Kasumi-1 (cell line): ENCODE data around the gene CAPN13.

Experiments used
- DNase-seq, 2 experiments: peaks; one replicate each; lab custom pipeline; 2025; lab: John Stamatoyannopoulos, UW

The CAPN13 gene

GRCh38 chr2:30786923-30787685, 20.1 kb downstream of the CAPN13 start:
- DNase-seq = no peak

DNA sequence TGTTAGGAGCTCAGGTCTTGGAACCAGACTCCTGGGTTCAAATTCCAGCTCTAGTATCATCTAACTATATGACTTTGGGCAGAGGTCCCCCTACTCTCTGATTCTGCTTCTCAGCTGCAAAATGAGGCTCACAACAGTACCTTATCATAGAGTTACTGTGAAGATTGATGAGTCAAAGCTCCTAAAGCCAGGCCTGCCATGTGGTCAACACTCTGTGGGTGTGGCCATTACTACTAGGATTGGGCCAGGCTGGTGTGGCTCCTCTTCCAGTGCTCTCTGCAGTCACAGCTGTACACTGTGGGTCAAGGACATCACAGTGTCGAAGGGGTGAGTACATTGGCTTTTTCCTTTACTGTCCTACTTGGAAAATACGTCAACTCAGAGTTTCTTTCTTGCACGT, 22.6 kb downstream of the CAPN13 start:
- no peak for DNase-seq

DNA sequence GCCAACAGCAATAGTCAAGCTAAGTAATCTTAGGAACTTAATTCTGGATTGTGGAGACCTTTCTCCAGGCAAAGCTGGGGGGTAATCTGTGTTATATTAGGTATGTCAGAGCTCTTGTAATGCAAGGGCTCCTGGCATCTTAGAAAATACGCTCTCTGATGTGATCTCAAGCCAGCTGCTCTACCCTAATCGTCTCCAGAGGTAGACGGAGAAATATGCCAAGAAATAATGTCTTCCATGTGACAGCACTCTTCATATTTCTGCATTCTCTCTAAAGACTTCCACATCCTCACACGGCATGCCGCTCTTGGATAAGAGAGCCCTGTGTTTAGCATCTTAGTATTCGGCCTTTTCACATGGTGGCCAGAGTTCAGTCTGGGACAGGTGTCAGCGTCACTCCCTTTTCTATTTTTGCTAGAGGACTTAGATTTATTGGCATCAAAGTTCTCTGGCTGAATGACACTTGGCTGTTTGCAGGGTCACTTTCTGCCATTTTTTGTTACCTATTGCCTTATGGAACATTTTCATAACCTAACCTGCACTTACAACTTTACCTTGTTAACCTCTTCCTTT, 25.2 kb downstream of the CAPN13 start:
- no peak for DNase-seq

DNA sequence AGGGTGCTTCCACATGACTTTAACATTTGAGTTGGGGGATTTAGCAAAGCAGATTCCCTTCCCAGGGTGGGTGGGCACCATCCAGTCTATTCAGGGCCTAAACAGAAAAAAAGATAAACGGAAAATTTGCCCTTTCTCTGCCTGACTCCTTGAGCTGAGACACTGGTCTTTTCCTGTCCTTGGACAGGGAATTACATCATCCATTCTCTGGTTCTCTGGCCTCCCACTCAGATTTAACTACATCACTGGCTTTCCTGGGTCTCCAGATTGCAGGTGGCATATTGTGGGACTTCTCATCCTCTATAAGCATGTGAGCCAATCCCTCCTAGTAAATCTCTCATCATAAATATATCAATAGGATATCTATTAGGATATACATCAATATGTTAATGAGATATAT, 25.8 kb downstream of the CAPN13 start:
- no peak for DNase-seq

GRCh38 chr2:30780776-30781330, 26.4 kb downstream of the CAPN13 start:
- no peak for DNase-seq

- no peak for DNase-seq
Observed at GRCh38 chr2:30778611-30779010, 28.6 kb downstream of the CAPN13 start.

GRCh38 chr2:30777661-30778505, 29.4 kb downstream of the CAPN13 start:
- DNase-seq = no peak

GRCh38 chr2:30776831-30777635, 30.2 kb downstream of the CAPN13 start:
- DNase-seq = no peak

- DNase-seq = no peak
Observed at GRCh38 chr2:30775833-30776232, 31.4 kb downstream of the CAPN13 start.

- DNase-seq = no peak
Observed at GRCh38 chr2:30772021-30772705, 35.1 kb downstream of the CAPN13 start.

DNA sequence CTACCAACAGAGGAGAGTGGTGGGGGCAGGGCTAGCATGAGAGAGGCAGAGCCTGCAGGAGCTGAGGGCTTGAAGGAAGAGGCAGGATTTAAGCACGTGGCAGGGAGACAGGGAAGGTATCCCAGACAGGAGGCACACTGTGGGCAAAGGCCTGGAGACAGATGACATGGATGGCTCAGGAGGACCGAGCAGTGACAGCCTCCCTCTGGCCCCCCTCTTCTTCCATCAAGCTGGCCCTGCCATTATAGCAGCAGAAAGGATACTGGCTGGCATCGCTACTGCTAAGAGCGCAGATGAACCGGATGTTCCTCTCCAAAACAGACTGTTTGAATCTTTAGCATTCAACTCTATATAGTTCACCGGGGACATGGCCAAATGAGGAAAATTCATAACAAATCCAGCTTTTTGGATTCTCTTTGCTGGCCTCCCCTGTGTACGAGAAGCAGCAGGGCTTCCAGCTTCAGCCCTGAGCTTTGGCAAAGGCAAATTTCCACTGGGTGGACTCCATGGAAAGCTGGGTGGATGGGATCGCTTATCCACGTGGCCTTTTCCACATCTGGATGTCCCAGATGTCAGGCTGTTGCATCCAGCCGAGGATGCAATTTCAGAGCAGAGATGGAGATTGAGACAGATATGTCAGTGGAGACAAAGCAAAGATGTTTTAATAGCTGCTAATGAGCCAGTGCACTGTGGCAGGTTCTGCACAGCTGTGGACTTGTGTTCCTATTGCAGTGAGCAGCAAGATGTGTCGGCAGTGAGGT, 36.2 kb downstream of the CAPN13 start:
- no peak for DNase-seq

DNA sequence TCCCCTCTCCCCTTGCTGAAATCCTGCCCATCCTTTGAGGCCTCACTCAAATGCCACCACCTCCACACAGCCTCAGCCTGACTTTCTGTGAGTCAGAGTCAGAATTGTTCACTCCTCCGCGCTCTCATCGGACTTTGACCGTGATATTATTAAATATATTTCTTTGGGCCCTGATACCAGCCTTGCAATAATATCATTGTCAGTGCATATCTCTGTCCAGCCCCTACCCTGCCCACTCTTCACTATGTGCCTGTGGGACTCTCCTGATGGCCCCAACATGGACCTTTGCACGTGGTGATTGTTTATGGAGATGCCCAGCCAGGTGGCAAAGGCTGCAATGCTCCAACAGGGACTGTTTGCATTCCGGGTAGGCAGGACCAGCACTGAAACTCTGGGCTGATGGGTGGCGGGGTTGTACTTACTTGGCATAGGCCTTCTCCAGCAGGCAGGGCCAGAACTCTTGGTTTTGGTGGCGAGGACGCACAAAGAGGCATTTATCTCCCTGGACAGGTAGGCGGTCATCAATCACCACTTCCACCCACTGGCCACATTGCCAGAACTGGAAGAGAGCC, 37.3 kb downstream of the CAPN13 start:
- no peak for DNase-seq

DNA sequence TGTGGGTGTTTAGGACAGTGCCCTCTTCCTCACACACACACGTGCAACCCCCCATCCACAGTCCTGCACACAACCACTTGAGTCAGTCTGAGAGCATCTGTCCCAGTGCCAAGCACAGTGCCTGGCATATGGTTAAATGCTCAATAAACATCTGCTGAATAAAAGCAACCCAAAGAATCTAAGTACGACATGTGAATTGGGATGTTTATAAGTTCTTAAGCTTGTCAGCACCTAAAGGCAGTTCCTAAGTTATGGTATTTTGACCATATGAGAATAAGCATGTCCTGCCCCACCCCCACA, 37.8 kb downstream of the CAPN13 start:
- DNase-seq = no peak

DNA sequence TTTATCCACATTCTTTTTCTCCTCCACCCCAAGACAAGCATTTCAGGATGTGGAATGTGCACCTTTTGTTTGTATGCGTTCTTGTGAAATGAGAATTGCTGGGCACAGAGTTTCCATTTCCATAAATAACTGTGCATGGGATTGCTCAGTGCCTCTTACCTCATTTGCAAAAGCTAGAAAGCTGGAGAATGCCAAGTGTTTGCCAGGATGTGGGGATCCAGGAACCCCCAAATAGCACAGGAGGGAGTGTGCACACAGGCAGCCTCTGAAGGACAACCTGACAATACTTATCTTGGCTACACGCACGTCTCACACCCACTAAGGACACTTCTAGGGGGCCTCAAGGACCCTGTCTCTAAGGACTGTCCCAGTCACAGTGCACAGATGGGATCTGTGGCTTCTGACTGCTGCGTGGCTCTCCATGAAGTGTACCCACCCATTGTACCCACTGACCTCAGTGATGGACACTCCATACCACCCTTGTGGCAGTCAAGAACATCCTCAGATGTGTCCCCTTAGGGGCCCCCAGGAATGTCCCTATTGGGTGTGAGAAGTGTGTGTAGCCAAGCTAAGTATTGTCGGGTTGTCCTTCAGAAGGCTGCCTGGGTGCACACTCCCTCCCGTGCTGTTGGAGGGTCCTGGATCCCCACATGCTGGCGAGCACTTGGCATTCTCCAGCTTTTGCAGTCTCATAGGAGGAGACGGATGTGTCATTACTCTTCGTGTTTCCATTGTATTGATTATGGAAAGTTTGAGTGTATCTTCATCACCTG, 38.4 kb downstream of the CAPN13 start:
- DNase-seq = no peak

GRCh38 chr2:30768036-30768686, 39.1 kb downstream of the CAPN13 start:
- no peak for DNase-seq

DNA sequence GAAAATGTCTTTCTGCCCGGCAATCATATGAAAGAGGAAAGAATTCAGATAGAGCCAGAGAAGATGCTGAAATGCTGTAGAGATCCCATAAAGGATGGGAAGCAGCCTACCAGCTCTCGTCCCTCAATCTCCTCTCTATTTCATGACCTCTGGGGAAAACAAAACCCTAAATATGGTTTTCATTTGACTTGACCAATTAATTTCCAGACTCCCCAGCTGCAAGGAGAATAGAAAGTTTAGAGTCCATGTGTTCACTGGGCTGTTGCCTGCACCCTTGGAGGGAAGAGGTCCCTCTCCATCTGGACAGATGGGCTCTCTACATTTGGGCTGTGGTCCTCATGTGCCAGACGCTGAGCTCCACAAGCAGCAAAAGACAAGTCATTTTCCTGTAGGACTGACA, 40.6 kb downstream of the CAPN13 start:
- no peak for DNase-seq

- DNase-seq = no peak
Observed at GRCh38 chr2:30765876-30766470, 41.3 kb downstream of the CAPN13 start.

GRCh38 chr2:30765191-30765590, 42.1 kb downstream of the CAPN13 start:
- DNase-seq = no peak
